Measurements from ENCODE around the gene FRAS1. TPM values are rescaled to one million over a fixed set of nuclear protein-coding genes. Genes with fewer than 3 reads are reported as not detected.

FRAS1 gene
- total and polyA plus RNA-seq, 12 donors: 0.20 to 2.3 (median 0.84) TPM

DNA sequence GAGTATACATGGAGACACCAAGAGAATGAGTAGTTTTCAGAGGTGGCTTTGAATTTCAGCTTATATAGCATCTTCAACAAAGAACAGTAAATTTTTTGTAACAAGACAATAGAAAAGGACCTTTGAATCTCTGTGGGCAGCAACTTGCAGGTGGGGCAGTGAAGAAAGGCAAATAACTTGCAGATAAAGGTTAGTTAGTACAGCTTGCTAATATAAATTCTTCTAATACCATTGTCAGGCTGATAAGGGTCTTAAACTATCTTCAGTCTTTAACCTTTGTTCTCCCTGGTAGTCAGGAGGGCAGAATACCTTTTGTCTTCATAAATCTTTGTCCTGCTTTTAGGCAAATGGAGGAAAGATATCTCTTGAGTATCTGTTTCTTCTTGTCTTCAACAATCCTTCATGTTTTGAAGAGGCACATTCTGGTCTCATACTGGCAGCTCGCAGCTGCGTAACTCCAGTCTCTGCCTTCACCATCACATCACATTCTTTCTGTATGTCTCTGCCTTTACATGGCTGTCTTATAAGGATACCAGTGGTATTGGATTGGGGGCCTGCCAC, 510.5 kb downstream of the FRAS1 start:
- Histone ChIP-seq H3K9me3 (replicated peaks in 1 of 3) (no peaks in the 10 kb centered on the region), H3K4me1 (replicated peaks in 1 of 2) (peaks cover 0 to 16% of the 10 kb centered on the region in 2 donors), H3K4me3 (no peak overlapping the region), H3K27ac (no peak overlapping the region), H3K36me3 (replicated peaks in 1 of 2) (no peaks in the 10 kb centered on the region), H3K27me3 (no peaks in the 10 kb centered on the region)
- 94 to 100% (median 98%) methylated on average over 2 of the region's 2 CpGs for WGBS, 4 donors
- intact Hi-C loops (cut with DNase I): no loop called here
- DNase-seq: no peak
- TF ChIP-seq POLR2A (IDR thresholded peaks at IDR 0.05) (no peak), CTCF (IDR thresholded peaks at IDR 0.05) (no peak)

GRCh38 chr4:78568640-78569305, 511.6 kb downstream of the FRAS1 start:
- Histone ChIP-seq H3K36me3 (replicated peaks in 1 of 2) (no peaks in the 10 kb centered on the region), H3K4me1 (replicated peaks in 1 of 2) (peaks cover 0 to 16% of the 10 kb centered on the region in 2 donors), H3K27ac (peak overlapping the region in 1 of 5 donors; percentile 7), H3K4me3 (no peak overlapping the region), H3K27me3 (no peaks in the 10 kb centered on the region), H3K9me3 (replicated peaks in 1 of 3) (no peaks in the 10 kb centered on the region)
- TF ChIP-seq POLR2A (IDR thresholded peaks at IDR 0.05): no peak
- no peak for TF ChIP-seq CTCF (IDR thresholded peaks at IDR 0.05)
- 70 to 77% (median 76%) methylated on average over 3 of the region's 3 CpGs for WGBS, 4 donors
- no peak for DNase-seq
- intact Hi-C loops (cut with DNase I): no loop called here

DNA sequence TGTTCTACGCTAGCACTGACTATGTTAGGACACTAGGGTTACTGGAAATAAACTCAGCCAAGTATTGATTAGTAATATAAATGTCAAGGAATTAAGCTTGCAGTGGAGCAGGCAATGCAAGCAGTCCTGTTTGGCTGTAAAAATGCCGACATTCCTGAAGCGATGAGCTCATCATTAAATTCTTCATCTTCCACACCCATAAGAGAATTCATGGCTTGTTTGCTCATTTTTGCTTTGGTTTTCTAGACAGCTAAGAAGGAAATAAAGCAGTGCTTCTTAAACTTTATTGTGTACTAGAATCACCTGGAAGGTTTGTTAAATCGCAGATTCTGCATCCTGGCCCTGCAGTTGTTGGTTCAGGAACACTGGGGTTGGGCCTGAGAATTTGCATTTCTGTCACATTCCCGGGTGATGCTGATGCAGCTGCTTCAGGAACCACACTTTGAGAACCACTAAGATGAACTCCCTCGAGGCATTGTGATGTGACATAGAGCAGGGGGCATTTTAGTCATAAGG, 512.2 kb downstream of the FRAS1 start:
- WGBS, 4 donors: 51 to 57% (median 55%) methylated on average over 6 of the region's 6 CpGs
- peaks cover 0 to 16% of the 10 kb centered on the region in 2 donors for H3K4me1 ChIP-seq (replicated peaks in 1 of 2)
- TF ChIP-seq POLR2A (IDR thresholded peaks at IDR 0.05): no peak
- no peak for TF ChIP-seq CTCF (IDR thresholded peaks at IDR 0.05)
- peak overlapping the region in 1 of 5 donors; percentile 30 for H3K27ac ChIP-seq
- H3K27me3 ChIP-seq: no peaks in the 10 kb centered on the region
- intact Hi-C loops (cut with DNase I): no loop called here
- H3K4me3 ChIP-seq: no peak overlapping the region
- peak in 2 of 7 donors; percentile 15 to 16 for DNase-seq
- H3K36me3 ChIP-seq (replicated peaks in 1 of 2): no peaks in the 10 kb centered on the region
- H3K9me3 ChIP-seq (replicated peaks in 1 of 3): no peaks in the 10 kb centered on the region

- Histone ChIP-seq H3K27me3 (no peaks in the 10 kb centered on the region), H3K4me1 (replicated peaks in 1 of 2) (peaks cover 0 to 16% of the 10 kb centered on the region in 2 donors), H3K4me3 (no peak overlapping the region), H3K9me3 (replicated peaks in 1 of 3) (no peaks in the 10 kb centered on the region), H3K36me3 (replicated peaks in 1 of 2) (no peaks in the 10 kb centered on the region), H3K27ac (no peak overlapping the region)
- no peak for DNase-seq
- intact Hi-C loops (cut with DNase I): no loop called here
- TF ChIP-seq CTCF (IDR thresholded peaks at IDR 0.05): no peak
- no peak for TF ChIP-seq POLR2A (IDR thresholded peaks at IDR 0.05)
- WGBS, 4 donors: 63 to 82% (median 75%) methylated on average over 2 of the region's 2 CpGs
Measured at GRCh38 chr4:78570117-78570516, 513.0 kb downstream of the FRAS1 start.
